Suprapubic skin (tissue), 4 donors: ENCODE results near the gene SIRPA. TPM values are rescaled to one million over a fixed set of nuclear protein-coding genes. Genes with fewer than 3 reads are reported as not detected.

Source experiments
- DNase-seq, 2 donors: peaks; one replicate each; pipeline ENCODE4 v3.0.0-alpha.2; 2019; ENCODE audit warnings: low spot score in 2 of 2
- H3K27ac ChIP-seq: fragments of 200-600 bp; sonication (generic); one replicate; pipeline ENCODE4 v1.5.1; 2019
- H3K27me3 ChIP-seq: fragments of 200-600 bp; sonication (generic); one replicate; pipeline ENCODE4 v1.5.1; 2019
- H3K36me3 ChIP-seq: fragments of 200-600 bp; sonication (generic); one replicate; pipeline ENCODE4 v1.5.1; 2019
- H3K4me1 ChIP-seq: fragments of 200-600 bp; sonication (generic); one replicate; pipeline ENCODE4 v1.5.1; 2019
- H3K4me3 ChIP-seq: fragments of 200-600 bp; sonication (generic); one replicate; pipeline ENCODE4 v1.5.1; 2019; ENCODE audit warnings: mild to moderate bottlenecking
- H3K9me3 ChIP-seq: fragments of 200-600 bp; sonication (generic); one replicate; pipeline ENCODE4 v1.5.1; 2019
- EP300 ChIP-seq: sonication (generic); formaldehyde crosslinking; IDR thresholded peaks from one replicate; pipeline ENCODE4 v1.6.1; 2017; ENCODE audit warnings: antibody characterized with exemption
- POLR2A ChIP-seq, 2 donors: fragments of 450-650 bp; IDR thresholded peaks; one replicate each; pipeline ENCODE4 v1.6.1; 2017; ENCODE audit warnings: antibody characterized with exemption in 2 of 2, mild to moderate bottlenecking in 2 of 2, moderate library complexity in 2 of 2
- POLR2AphosphoS5 ChIP-seq, 3 donors: sonication (generic); formaldehyde crosslinking; IDR thresholded peaks; one replicate each; pipeline ENCODE4 v1.6.1; 2017; ENCODE audit warnings: antibody characterized with exemption in 3 of 3
- WGBS: methylation state at CpG from one replicate; pipeline ENCODE4 v1.1.5; 2018; 5-methylcytosine and 5-hydroxymethylcytosine counted together
- total RNA-seq, 4 donors: library from RNA; depleted of rRNA; stranded (reverse); fragments of >200 nt; gene quantifications; one replicate each; pipeline ENCODE4 v1.1.0, GENCODE V29; 2016
- TF ChIP-seq, protein P1 (sequence below), 2 donors: fragments of 200-600 bp in 1 of 2; fragments of 450-650 bp in 1 of 2; sonication (generic) in 1 of 2; IDR thresholded peaks; one replicate each; pipeline ENCODE4 v1.5.1; 2016 to 2019; ENCODE audit warnings: antibody characterized with exemption in 2 of 2, mild to moderate bottlenecking in 1 of 2, moderate library complexity in 1 of 2

SIRPA gene
- total RNA-seq, 4 donors from 2014 or later = 30.3 to 53.3 (median 47.3) TPM

DNA sequence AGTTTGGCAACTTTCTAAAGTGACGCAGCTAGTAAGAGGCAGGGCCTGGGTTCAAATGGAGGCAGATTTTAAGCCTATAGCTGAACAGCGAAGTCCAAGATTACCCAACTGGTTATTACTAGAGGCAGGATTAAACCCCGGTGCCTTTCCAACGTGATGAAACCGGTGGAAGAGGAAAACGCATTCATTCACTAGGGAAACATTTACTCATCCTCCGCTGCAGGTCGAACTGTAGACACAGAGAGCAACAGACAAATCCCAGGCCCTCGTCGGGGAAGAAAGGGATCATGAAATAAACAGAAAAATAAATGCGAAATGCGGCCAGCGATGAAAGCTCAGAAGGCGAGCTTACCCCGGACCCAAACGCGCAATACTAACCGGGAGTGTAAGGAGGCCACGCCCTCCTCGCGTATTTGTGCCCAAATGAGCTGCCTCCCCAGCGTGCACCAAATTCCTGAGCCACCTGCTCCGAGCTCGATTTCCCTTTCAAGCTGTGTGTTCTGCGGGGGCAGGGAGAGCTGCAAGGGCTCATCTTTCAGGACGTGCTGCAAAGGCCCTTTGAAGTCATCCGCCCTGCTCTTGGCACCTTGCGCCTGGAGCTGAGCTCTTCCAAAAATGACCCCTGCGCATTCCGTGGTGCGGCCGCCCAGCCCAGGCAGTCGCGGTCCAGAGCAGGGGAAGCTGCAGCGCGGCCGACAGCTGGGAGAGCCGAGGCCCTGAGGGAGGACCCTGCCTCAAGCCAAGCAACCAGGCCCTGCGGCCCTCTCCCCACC lies 51.7 kb downstream of the SIRPA start:
- WGBS = 17% methylated on average over 38 of the region's 39 CpGs
- peak overlapping the region; percentile 16 for H3K4me3 ChIP-seq
- H3K4me1 ChIP-seq = peaks cover 59% of the 10 kb centered on the region
- H3K36me3 ChIP-seq = no peaks in the 10 kb centered on the region
- no peaks in the 10 kb centered on the region for H3K9me3 ChIP-seq
- DNase-seq = peak; percentile 73 to 81
- TF ChIP-seq POLR2AphosphoS5 (IDR thresholded peaks at IDR 0.05) (peak in 1 of 3 donors; percentile 23), EP300 (no peak), POLR2A (IDR thresholded peaks at IDR 0.05) (no peak)
- TF ChIP-seq, protein P1, sequence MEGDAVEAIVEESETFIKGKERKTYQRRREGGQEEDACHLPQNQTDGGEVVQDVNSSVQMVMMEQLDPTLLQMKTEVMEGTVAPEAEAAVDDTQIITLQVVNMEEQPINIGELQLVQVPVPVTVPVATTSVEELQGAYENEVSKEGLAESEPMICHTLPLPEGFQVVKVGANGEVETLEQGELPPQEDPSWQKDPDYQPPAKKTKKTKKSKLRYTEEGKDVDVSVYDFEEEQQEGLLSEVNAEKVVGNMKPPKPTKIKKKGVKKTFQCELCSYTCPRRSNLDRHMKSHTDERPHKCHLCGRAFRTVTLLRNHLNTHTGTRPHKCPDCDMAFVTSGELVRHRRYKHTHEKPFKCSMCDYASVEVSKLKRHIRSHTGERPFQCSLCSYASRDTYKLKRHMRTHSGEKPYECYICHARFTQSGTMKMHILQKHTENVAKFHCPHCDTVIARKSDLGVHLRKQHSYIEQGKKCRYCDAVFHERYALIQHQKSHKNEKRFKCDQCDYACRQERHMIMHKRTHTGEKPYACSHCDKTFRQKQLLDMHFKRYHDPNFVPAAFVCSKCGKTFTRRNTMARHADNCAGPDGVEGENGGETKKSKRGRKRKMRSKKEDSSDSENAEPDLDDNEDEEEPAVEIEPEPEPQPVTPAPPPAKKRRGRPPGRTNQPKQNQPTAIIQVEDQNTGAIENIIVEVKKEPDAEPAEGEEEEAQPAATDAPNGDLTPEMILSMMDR (IDR thresholded peaks at IDR 0.05) = no peak
- no peaks in the 10 kb centered on the region for H3K27me3 ChIP-seq
- no peak overlapping the region for H3K27ac ChIP-seq

GRCh38 chr20:1947535-1947846 lies 52.3 kb downstream of the SIRPA start:
- no peaks in the 10 kb centered on the region for H3K9me3 ChIP-seq
- TF ChIP-seq POLR2AphosphoS5 (IDR thresholded peaks at IDR 0.05) = no peak
- H3K27me3 ChIP-seq = no peaks in the 10 kb centered on the region
- peak in 1 of 2 donors; percentile 77 for DNase-seq
- no peak overlapping the region for H3K27ac ChIP-seq
- H3K36me3 ChIP-seq = no peaks in the 10 kb centered on the region
- 80% methylated on average over 13 of the region's 14 CpGs for WGBS
- H3K4me1 ChIP-seq = peaks cover 54% of the 10 kb centered on the region
- H3K4me3 ChIP-seq = peak overlapping the region; percentile 16

GRCh38 chr20:1949347-1950100 lies 54.3 kb downstream of the SIRPA start:
- Histone ChIP-seq H3K27me3 (no peaks in the 10 kb centered on the region), H3K4me3 (no peak overlapping the region), H3K9me3 (no peaks in the 10 kb centered on the region), H3K27ac (no peak overlapping the region), H3K4me1 (peaks cover 34% of the 10 kb centered on the region), H3K36me3 (no peaks in the 10 kb centered on the region)
- 53% methylated on average over 2 of the region's 2 CpGs for WGBS
- TF ChIP-seq EP300 = no peak
- peak; percentile 56 to 64 for DNase-seq

- DNase-seq = peak; percentile 29 to 41
- TF ChIP-seq EP300 (no peak), POLR2AphosphoS5 (IDR thresholded peaks at IDR 0.05) (no peak), POLR2A (IDR thresholded peaks at IDR 0.05) (no peak)
- TF ChIP-seq, protein P1 (IDR thresholded peaks at IDR 0.05) = no peak
- 95% methylated on average over 7 of the region's 7 CpGs for WGBS
These were observed 55.6 kb downstream of the SIRPA start for GRCh38 chr20:1950836-1951235.

DNA sequence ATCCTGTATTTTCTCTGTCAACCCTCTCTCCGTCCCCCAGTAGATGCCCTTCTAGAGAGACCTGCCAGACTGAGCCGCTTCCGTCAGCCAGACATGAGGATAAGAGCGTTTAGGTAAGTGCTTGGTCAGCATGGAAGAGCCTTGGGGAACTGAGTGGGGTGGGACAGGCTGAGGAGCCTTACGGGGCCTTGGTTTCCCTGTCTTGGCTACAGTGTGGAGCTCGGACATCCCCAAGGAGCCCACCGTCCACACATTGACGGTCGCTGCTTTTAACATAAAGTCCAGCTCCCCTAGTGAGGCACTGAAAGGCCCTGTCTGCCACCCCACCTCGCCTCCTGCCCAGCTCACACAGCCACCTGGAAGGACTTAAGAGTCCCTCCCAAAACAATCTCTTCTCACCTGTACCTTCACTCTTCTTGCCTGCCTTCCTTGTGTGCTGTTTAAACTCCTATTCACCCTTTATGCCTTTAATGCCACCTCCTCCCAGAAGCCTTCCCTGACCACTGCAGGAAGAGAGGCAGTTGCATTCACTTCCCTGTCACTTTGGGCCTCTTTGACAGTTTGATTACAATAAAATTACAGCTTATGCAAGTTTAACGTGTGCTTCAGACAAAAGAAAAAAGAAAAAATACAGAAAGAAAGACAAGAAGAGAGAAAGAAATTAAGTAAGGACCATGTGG lies 56.4 kb downstream of the SIRPA start:
- 81% methylated on average over 11 of the region's 11 CpGs for WGBS
- no peak overlapping the region for H3K27ac ChIP-seq
- no peaks in the 10 kb centered on the region for H3K27me3 ChIP-seq
- peaks cover 14% of the 10 kb centered on the region for H3K4me1 ChIP-seq
- TF ChIP-seq, protein P1 (IDR thresholded peaks at IDR 0.05) = no peak
- TF ChIP-seq EP300 = no peak
- no peak for TF ChIP-seq POLR2A (IDR thresholded peaks at IDR 0.05)
- TF ChIP-seq POLR2AphosphoS5 (IDR thresholded peaks at IDR 0.05) = no peak
- no peaks in the 10 kb centered on the region for H3K9me3 ChIP-seq
- H3K4me3 ChIP-seq = no peak overlapping the region
- peak in 1 of 2 donors; percentile 43 for DNase-seq
- no peaks in the 10 kb centered on the region for H3K36me3 ChIP-seq

More at GRCh38 chr20:1950836-1951235, 55.6 kb downstream of the SIRPA start:
- Histone ChIP-seq H3K4me3 (no peak overlapping the region), H3K27me3 (no peaks in the 10 kb centered on the region), H3K27ac (no peak overlapping the region), H3K9me3 (no peaks in the 10 kb centered on the region), H3K36me3 (no peaks in the 10 kb centered on the region), H3K4me1 (peaks cover 22% of the 10 kb centered on the region)
